Astrocyte (in vitro differentiated cells and primary cell): ENCODE results near the gene TMEM79. TPM values are rescaled to one million over a fixed set of nuclear protein-coding genes. Genes with fewer than 3 reads are reported as not detected.

ENCODE experiments used
- DNase-seq: peaks from one replicate; pipeline ENCODE4 v3.0.0-alpha.2; 2010; ENCODE audit warnings: low read depth
- FAIRE-seq: peaks from 2 replicates; lab custom pipeline; 2011; peaks lifted over from hg19 to GRCh38; lab: Jason Lieb, UNC
- H2AFZ ChIP-seq: 2 replicates; pipeline ENCODE4 v1.6.0; 2012; ENCODE audit warnings: low read depth, low read length, inconsistent platforms
- H3K27ac ChIP-seq: 2 replicates; pipeline ENCODE4 v1.5.1; 2011; ENCODE audit warnings: low read depth, low read length, inconsistent platforms
- H3K27me3 ChIP-seq: 2 replicates; pipeline ENCODE4 v1.6.0; 2011; ENCODE audit warnings: low read length, inconsistent platforms; ENCODE audit not compliant: insufficient read depth
- H3K36me3 ChIP-seq: 2 replicates; pipeline ENCODE4 v1.5.1; 2011; ENCODE audit warnings: low read length, inconsistent platforms; ENCODE audit not compliant: insufficient read depth
- H3K4me1 ChIP-seq: 2 replicates; pipeline ENCODE4 v1.5.1; 2011; ENCODE audit warnings: low read length, inconsistent platforms; ENCODE audit not compliant: insufficient read depth
- H3K4me2 ChIP-seq: 2 replicates; pipeline ENCODE4 v1.6.0; 2012; ENCODE audit warnings: low read length, inconsistent platforms
- H3K4me3 ChIP-seq: 2 replicates; pipeline ENCODE4 v1.5.1; 2011; ENCODE audit warnings: low read depth, mild to moderate bottlenecking, low read length, inconsistent platforms; ENCODE audit not compliant: insufficient read depth
- H3K79me2 ChIP-seq: 2 replicates; pipeline ENCODE4 v1.6.0; 2012; ENCODE audit warnings: mild to moderate bottlenecking, low read length, inconsistent platforms; ENCODE audit not compliant: insufficient read depth
- H3K9ac ChIP-seq: 2 replicates; pipeline ENCODE4 v1.6.0; 2012; ENCODE audit warnings: mild to moderate bottlenecking, low read length, inconsistent platforms
- H3K9me3 ChIP-seq: 2 replicates; pipeline ENCODE4 v1.5.1; 2012; ENCODE audit warnings: low read depth, mild to moderate bottlenecking, low read length, inconsistent platforms; ENCODE audit not compliant: insufficient read depth
- H4K20me1 ChIP-seq: 2 replicates; pipeline ENCODE4 v1.6.0; 2012; ENCODE audit warnings: low read length, inconsistent platforms; ENCODE audit not compliant: insufficient read depth
- H3K27ac Mint-ChIP-seq: one replicate; pipeline ENCODE4 v1.8.0; 2021; ENCODE audit warnings: mild to moderate bottlenecking, mixed read lengths; ENCODE audit not compliant: unreplicated experiment
- H3K27me3 Mint-ChIP-seq: one replicate; pipeline ENCODE4 v1.8.0; 2021; ENCODE audit warnings: low read depth, mixed read lengths; ENCODE audit not compliant: unreplicated experiment
- H3K36me3 Mint-ChIP-seq: one replicate; pipeline ENCODE4 v1.8.0; 2021; ENCODE audit warnings: low read depth, mixed read lengths; ENCODE audit not compliant: unreplicated experiment
- H3K4me1 Mint-ChIP-seq: one replicate; pipeline ENCODE4 v1.8.0; 2021; ENCODE audit warnings: low read depth, mixed read lengths; ENCODE audit not compliant: unreplicated experiment
- H3K4me3 Mint-ChIP-seq: one replicate; pipeline ENCODE4 v1.8.0; 2021; ENCODE audit warnings: mild to moderate bottlenecking, moderate library complexity, mixed read lengths; ENCODE audit not compliant: unreplicated experiment
- H3K9me3 Mint-ChIP-seq: one replicate; pipeline ENCODE4 v1.8.0; 2021; ENCODE audit warnings: mild to moderate bottlenecking, mixed read lengths; ENCODE audit not compliant: unreplicated experiment
- EZH2 ChIP-seq: IDR thresholded peaks from 2 replicates; pipeline ENCODE4 v1.6.1; 2012; ENCODE audit warnings: mild to moderate bottlenecking, low read length, inconsistent platforms; ENCODE audit not compliant: insufficient read depth
- total RNA-seq: library from RNA; stranded (reverse); gene quantifications from 2 replicates; pipeline ENCODE4 v1.2.1, GENCODE V29; 2021
- TF ChIP-seq, protein P1 (sequence below): IDR thresholded peaks from 2 replicates; pipeline ENCODE4 v1.5.1; 2011; ENCODE audit warnings: low read depth, mild to moderate bottlenecking, inconsistent platforms, low read length, moderate library complexity; ENCODE audit not compliant: insufficient read depth

The TMEM79 gene
- total RNA-seq, 1 donor from 2014 or later = 3.0 TPM

GRCh38 chr1:156310962-156311361, 26.8 kb downstream of the TMEM79 start:
- no peak overlapping the region for H3K27ac Mint-ChIP-seq
- H4K20me1 ChIP-seq = peaks cover 29% of the 10 kb centered on the region
- H2AFZ ChIP-seq = no peak overlapping the region
- no peak overlapping the region for H3K27ac ChIP-seq
- no peaks in the 10 kb centered on the region for H3K79me2 ChIP-seq
- no peak for DNase-seq
- H3K36me3 Mint-ChIP-seq = peaks cover 27% of the 10 kb centered on the region
- TF ChIP-seq, protein P1, sequence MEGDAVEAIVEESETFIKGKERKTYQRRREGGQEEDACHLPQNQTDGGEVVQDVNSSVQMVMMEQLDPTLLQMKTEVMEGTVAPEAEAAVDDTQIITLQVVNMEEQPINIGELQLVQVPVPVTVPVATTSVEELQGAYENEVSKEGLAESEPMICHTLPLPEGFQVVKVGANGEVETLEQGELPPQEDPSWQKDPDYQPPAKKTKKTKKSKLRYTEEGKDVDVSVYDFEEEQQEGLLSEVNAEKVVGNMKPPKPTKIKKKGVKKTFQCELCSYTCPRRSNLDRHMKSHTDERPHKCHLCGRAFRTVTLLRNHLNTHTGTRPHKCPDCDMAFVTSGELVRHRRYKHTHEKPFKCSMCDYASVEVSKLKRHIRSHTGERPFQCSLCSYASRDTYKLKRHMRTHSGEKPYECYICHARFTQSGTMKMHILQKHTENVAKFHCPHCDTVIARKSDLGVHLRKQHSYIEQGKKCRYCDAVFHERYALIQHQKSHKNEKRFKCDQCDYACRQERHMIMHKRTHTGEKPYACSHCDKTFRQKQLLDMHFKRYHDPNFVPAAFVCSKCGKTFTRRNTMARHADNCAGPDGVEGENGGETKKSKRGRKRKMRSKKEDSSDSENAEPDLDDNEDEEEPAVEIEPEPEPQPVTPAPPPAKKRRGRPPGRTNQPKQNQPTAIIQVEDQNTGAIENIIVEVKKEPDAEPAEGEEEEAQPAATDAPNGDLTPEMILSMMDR = no peak
- no peak for FAIRE-seq
- H3K4me2 ChIP-seq = no peak overlapping the region
- H3K36me3 ChIP-seq = peaks cover 69% of the 10 kb centered on the region
- no peak overlapping the region for H3K9ac ChIP-seq
- no peaks in the 10 kb centered on the region for H3K4me1 ChIP-seq
- H3K9me3 ChIP-seq = no peaks in the 10 kb centered on the region
- H3K9me3 Mint-ChIP-seq = no peaks in the 10 kb centered on the region
- no peak overlapping the region for H3K4me3 ChIP-seq
- no peaks in the 10 kb centered on the region for H3K27me3 ChIP-seq
- no peak overlapping the region for H3K4me3 Mint-ChIP-seq
- H3K4me1 Mint-ChIP-seq = peaks cover 5% of the 10 kb centered on the region
- no peaks in the 10 kb centered on the region for H3K27me3 Mint-ChIP-seq

DNA sequence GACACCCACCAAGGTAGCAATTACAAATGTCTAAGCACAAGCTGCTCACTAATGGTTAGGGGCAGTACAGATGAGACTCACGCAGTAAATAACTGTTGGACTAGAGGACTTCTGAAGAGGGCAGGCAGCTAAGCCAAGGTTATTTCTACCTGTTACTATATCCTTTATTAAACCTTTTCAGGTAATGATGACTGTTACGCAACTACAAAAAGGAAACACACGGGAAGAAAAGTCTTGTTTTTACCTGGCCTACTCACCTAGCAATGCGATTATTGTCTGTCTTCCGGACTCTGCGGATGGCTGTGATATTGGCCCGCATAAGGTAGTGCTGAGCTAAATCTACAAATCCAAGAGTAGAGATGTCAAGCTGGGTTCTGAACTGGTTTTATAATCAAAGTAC, 32.8 kb downstream of the TMEM79 start:
- H4K20me1 ChIP-seq = peaks cover 45% of the 10 kb centered on the region
- no peaks in the 10 kb centered on the region for H3K27me3 ChIP-seq
- peaks cover 2% of the 10 kb centered on the region for H3K79me2 ChIP-seq
- no peak for TF ChIP-seq EZH2
- TF ChIP-seq, protein P1 = no peak
- Mint-ChIP-seq H3K36me3 (peaks cover 20% of the 10 kb centered on the region), H3K27ac (no peak overlapping the region), H3K4me1 (no peaks in the 10 kb centered on the region), H3K4me3 (no peak overlapping the region), H3K9me3 (no peaks in the 10 kb centered on the region), H3K27me3 (no peaks in the 10 kb centered on the region)
- H3K9me3 ChIP-seq = no peaks in the 10 kb centered on the region
- no peak overlapping the region for H3K27ac ChIP-seq
- FAIRE-seq (no peak), DNase-seq (no peak)
- H3K4me1 ChIP-seq = no peaks in the 10 kb centered on the region
- H3K9ac ChIP-seq = no peak overlapping the region
- peaks cover 77% of the 10 kb centered on the region for H3K36me3 ChIP-seq
- H3K4me3 ChIP-seq = no peak overlapping the region
- no peak overlapping the region for H2AFZ ChIP-seq
- H3K4me2 ChIP-seq = no peak overlapping the region

GRCh38 chr1:156319664-156320063, 35.5 kb downstream of the TMEM79 start:
- FAIRE-seq (no peak), DNase-seq (no peak)
- H4K20me1 ChIP-seq = peaks cover 50% of the 10 kb centered on the region
- H3K79me2 ChIP-seq = peaks cover 11% of the 10 kb centered on the region
- no peak overlapping the region for H3K27ac ChIP-seq
- no peak overlapping the region for H3K4me2 ChIP-seq
- H3K9me3 Mint-ChIP-seq = no peaks in the 10 kb centered on the region
- H3K4me1 ChIP-seq = no peaks in the 10 kb centered on the region
- H3K36me3 Mint-ChIP-seq = peaks cover 15% of the 10 kb centered on the region
- no peak overlapping the region for H2AFZ ChIP-seq
- H3K4me3 Mint-ChIP-seq = no peak overlapping the region
- TF ChIP-seq, protein P1 = peak; percentile 55
- no peak for TF ChIP-seq EZH2
- H3K4me3 ChIP-seq = no peak overlapping the region
- H3K4me1 Mint-ChIP-seq = no peaks in the 10 kb centered on the region
- H3K27me3 Mint-ChIP-seq = no peaks in the 10 kb centered on the region
- peaks cover 70% of the 10 kb centered on the region for H3K36me3 ChIP-seq
- no peak overlapping the region for H3K9ac ChIP-seq
- H3K9me3 ChIP-seq = no peaks in the 10 kb centered on the region
- no peaks in the 10 kb centered on the region for H3K27me3 ChIP-seq
- no peak overlapping the region for H3K27ac Mint-ChIP-seq
